Skin epidermis (tissue), 12 donors: ENCODE results near the gene RPS19.
"Not testable (repeated sequence)": the region's sequence is repeated elsewhere in the genome, so short reads cannot be mapped to it uniquely, and the experiment has no call there.

ENCODE experiments used
- H3K27ac ChIP-seq, 21 experiments: fragments of 200-600 bp; sonication (generic) in 11 of 21; one replicate each; pipeline ENCODE4 v1.5.0; 2020; ENCODE audit warnings: mild to moderate bottlenecking in 3 of 21, inconsistent platforms in 2 of 21, moderate library complexity in 2 of 21
- H3K4me3 ChIP-seq, 7 experiments: fragments of 200-600 bp; sonication (generic) in 2 of 7; one replicate each; pipeline ENCODE4 v1.5.0; 2020; ENCODE audit warnings: inconsistent platforms in 2 of 7, mild to moderate bottlenecking in 2 of 7, moderate library complexity in 1 of 7

The RPS19 gene

DNA sequence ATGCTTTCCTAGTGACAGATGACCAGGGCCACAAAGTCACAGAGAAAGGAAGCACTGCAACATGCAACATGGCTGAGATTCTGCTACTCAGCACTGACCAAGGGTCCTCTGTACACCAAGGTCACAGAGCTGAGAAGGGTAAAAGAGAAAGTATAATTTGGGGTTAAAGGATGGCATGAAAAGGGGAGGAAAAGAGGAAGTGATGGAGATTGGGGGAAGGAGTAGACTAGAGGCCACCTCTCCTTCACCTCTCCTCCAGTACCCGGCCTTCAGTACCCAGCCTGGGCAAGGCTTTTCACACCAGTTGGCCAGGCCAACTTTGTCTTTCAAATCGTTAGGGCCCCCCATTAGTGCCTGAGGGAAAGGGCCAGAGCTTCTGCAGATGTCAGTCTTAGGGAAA is 6.3 kb upstream of the RPS19 start:
- H3K27ac ChIP-seq, result no peak overlapping the region
- H3K4me3 ChIP-seq, result no peak overlapping the region

DNA sequence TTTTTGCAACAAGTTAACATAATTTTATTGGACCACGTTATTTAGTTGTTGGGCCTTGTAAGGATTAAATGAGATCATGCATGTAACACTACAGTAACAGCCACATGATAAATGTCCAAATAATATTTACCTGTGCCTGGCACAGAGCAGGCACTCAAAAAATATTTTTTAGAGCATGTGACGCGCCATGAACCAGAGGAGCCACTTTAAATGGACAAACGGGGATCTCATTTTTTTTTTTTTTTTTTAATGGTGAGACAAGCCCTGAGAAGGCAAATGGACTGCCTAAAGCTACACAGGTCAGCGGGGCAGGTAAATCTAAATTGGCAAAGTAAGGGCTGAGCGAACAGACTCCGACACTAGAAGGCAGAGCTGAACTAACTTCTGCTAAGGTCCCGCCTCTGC is 840 bp upstream of the RPS19 start:
- H3K27ac ChIP-seq, result peak overlapping the region in 13 of 21 experiments; percentile 19 to 100 (median 97)
- peak overlapping the region in 3 of 7 experiments; percentile 0 to 95 (median 60) for H3K4me3 ChIP-seq

DNA sequence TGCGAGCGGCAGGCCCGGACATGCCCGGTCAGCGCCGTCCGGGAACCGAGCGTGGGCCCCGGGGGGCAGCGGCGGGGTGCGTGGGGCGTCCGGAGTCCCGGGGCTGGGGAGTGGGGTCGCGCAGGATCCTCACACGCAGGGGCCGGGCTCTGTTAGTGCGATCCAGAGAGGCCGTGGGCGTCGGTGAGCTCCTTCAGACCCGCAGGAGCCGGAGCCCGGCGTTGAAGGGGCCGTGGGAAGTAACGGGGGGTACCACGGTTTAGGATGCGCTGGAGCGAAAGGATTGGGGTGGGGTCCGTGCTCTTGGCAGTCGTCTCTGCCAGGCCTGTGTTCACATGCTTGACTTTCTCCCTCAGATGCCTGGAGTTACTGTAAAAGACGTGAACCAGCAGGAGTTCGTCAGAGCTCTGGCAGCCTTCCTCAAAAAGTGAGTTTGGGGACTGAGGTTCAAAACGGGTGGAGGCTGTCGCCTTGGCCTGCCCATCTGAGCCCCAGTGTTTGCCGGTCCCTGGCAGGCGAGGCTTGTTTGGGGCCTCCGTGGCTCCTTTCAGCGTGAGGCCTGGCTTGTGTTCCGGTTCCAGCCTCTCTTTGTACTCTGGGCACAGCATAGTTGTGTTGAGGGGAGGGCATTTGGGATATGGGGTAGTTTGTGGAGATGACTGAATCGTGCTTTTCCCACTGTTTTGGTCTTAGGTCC is 512 bp downstream of the RPS19 start:
- H3K4me3 ChIP-seq, result peak overlapping the region; percentile 54 to 95 (median 75)
- H3K27ac ChIP-seq, result peak overlapping the region; percentile 85 to 100 (median 98)

DNA sequence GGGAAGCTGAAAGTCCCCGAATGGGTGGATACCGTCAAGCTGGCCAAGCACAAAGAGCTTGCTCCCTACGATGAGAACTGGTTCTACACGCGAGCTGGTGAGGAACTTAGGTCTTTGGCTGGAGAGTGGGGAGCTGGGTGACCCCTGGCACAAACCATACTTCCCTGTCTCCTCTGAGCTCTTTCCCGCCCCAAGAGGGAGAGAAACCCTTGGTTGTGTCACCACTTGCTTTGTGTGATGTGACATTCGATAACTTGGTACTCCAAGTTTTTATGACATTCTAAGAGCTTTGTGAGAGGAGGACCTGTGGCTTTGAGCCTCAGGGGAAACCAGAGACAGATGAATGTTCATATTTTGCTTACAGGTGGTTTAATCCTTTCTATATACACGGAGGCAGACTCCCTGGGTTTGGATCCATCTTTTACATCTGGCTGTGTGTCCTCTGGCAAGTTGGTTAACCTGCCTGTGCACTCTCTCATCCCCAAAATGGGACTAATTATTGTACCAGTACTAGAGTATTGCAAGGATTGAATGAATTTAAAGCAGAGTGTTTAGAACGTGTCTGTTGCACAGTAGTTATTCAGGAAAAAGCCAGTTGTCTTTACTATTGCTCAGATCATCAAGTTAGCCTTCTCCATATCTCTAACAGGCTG is 1.2 kb downstream of the RPS19 start:
- H3K4me3 ChIP-seq, result peak overlapping the region; percentile 54 to 95 (median 75)
- peak overlapping the region in 20 of 21 experiments; percentile 85 to 100 (median 98) for H3K27ac ChIP-seq

DNA sequence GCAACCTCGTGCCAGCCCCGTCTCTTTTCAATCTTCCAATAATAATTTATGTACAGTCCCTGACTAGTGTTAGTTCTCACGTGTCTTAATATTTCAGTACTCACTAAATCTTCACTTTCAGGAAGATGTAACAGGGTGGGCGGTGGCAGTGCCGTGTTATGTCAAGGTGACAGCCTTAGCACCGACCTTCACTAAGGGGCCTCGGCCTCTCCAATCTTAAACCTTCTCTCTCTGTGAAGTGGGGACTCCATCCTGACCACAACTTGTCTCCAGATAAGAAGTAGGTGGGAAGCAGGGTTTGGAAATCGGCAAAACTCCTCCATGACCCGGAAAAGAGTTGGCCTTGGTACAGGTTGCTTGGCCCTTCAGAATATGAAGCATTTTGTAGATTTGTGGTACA is 1.8 kb downstream of the RPS19 start:
- H3K27ac ChIP-seq, result peak overlapping the region in 5 of 21 experiments; percentile 16 to 100 (median 99)
- H3K4me3 ChIP-seq, result peak overlapping the region in 1 of 7 experiments; percentile 60

DNA sequence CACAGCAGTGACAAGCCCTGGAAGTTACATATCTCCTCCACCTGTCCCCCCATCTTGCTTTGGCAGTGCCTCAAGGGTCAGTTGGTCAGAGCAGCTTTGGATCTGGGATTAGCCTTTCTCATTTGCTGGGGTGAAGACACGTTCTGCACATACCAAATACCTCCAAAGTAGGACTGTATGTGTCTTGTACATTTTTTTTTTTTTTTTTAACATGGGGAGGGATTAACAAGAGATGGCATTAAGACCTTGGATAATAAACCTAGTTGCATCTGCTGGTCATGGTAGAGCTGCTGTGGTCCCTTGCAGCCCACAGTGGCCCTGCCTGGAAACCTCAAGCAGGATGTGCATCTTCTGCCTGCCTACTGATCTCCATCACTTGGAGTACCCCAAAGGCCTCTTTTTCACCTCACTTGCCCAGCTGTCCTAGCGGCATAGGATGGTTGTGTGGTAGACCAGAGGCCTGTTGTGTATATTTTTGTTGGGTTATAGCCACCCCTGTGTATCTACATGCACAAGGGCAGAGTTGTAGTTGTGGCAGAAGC is 2.5 kb downstream of the RPS19 start:
- no peak overlapping the region for H3K4me3 ChIP-seq
- H3K27ac ChIP-seq, result peak overlapping the region in 6 of 21 experiments; percentile 4 to 100 (median 60)

DNA sequence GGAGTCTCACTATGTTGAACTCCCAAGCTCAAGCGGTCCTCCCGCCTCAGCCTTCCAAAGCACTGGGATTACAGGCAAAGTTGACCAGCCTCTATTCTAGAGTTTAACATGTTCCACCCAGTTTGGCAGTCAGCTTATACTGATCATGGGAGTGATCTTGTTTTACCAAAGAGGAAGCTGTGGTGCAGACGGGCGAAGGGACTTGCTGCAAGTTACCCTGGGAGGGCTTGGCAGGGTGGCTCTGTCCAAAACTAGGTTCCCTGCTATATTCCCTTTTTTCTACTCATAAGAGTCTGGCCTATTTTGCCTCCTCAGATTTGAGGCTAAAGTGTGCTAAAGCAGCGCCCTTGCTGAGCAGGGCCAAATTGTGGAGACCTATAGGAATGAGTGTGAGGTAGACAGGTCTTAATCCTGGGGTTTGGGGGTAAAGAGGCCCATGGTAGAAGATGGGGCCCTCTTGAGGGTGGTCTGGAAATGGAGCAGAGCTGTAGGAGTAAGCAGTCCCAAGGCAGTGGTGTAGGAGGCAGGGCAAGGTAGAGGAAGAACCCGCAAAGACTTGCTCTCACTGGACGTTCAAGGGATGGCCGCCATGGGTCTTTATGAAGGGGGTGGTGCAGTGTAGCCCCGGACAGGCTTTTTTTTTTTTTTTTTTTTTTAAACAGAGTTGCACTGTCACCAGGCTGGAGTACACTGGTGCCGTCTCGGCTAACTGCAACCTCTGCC is 3.3 kb downstream of the RPS19 start:
- Histone ChIP-seq H3K4me3 (no peak overlapping the region), H3K27ac (peak overlapping the region in 3 of 21 experiments; percentile 4 to 99 (median 22))

DNA sequence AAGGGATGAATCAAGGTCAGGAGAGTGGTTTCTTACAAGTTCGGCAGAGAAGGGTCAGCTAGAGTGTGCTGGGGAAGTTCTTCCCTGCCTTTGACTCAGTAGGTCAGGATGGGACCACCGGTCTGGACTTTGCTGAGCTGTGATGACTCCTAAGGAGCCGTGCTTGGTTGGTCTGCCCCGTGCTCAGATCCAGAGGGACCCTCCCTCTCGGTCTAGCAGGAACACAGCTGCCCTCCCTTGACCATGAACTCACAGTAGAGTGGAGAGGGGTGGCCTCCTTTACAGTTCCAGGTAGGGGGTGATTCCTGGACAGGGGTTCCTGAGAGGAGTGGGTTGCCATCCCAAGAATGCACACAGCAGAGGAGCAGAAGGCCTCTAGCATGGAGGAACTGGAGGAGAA is 4.3 kb downstream of the RPS19 start:
- H3K27ac ChIP-seq, result no peak overlapping the region
- H3K4me3 ChIP-seq, result no peak overlapping the region

DNA sequence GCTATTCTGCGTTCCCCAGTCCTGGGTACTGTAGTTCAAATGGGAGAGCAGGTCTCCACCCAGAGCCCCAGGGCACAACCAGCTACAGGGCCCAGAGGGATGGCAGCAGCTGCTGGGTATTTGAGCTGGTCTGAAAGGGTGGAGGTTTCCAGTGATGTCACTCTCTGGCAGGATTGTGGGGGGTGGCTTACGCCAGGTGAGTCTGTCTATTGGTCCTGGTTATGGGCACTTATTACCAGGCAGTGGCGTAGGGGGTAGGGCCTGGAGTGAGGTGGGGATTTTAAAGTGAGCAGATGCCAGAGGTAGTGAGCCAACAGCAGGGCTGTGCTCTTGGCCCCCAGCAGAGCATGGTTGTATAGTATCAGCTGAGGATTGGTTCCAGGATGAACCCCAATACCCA is 6.2 kb downstream of the RPS19 start:
- Histone ChIP-seq H3K27ac (peak overlapping the region in 1 of 21 experiments; percentile 25), H3K4me3 (no peak overlapping the region)

DNA sequence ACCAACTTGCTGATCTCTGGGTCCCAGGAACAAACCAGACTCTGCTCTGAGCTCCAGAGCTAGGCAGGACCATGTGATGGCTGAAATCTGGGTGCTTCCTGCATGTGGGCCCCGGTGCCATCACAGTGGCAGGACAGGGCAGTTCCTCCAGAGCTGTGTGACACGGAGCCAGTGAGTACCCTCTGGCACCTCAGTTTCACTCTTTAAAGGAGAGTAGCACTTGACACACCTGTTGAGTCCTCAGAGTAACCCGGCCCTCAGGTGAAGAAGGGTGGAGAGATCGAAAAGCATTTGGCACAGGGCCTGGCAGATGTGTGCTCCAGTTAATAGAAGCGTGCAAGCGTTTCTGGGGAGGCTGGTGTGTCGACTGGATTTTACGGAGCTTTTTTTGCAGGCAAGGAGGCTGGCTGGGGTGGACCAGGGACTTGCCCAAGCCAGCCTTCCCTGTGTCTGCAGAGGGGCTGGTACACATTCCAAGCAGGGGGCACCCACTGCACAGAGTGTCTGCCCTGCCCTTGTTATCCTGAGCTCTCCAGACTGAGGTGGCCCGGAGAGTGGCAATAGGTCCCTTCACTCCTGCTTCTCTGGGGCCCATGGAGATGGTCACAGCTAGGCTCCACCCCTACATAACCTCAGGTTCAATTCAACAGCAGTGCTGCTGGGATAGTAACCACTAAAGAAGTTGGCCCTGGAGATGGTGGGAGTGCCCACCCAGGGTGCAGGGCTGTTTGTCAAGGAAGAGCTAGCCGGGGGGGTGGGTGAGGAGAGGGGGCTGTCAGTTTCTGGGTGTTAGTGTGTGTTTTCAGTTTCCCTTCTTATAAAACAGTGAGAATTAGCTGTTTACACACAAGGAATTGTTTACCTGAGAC is 8.3 kb downstream of the RPS19 start:
- peak overlapping the region in 2 of 21 experiments; percentile 8 to 46 for H3K27ac ChIP-seq
- H3K4me3 ChIP-seq, result no peak overlapping the region

DNA sequence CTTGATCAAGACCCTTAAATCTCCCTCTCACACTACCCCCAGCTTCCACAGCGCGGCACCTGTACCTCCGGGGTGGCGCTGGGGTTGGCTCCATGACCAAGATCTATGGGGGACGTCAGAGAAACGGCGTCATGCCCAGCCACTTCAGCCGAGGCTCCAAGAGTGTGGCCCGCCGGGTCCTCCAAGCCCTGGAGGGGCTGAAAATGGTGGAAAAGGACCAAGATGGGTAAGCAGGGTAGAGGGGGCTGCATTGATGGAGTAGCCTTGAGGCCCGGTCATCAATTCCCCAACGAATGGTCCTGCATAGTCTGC is 8.9 kb downstream of the RPS19 start:
- peak overlapping the region in 1 of 21 experiments; percentile 42 for H3K27ac ChIP-seq
- no peak overlapping the region for H3K4me3 ChIP-seq

DNA sequence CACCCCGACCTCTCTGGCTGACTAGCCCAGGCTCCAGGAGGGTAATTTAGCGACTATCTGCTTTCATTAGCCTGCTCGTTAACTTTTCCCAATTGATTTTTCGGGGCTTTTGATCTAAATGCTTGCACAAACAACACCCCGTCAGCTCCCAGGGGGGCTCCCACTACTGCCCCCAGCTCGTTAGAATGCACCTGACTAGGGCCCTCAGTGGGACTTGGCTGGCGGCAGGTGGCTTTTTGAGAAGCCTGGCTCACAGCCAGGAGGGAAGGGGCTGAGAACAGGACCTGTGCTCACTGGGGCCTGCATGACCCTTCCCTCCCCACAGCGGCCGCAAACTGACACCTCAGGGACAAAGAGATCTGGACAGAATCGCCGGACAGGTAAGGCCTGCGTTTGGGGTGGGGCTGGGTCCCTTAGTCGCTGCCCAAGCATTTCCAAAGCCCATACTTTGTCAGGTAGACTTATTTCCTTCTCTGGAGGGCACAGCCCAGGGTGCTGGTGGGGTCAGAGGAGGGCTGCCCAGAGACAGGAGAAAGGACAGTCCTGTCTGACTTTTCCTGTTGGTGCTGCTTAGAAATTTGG is 9.4 kb downstream of the RPS19 start:
- Histone ChIP-seq H3K4me3 (no peak overlapping the region), H3K27ac (peak overlapping the region in 6 of 21 experiments; percentile 10 to 88 (median 44))

DNA sequence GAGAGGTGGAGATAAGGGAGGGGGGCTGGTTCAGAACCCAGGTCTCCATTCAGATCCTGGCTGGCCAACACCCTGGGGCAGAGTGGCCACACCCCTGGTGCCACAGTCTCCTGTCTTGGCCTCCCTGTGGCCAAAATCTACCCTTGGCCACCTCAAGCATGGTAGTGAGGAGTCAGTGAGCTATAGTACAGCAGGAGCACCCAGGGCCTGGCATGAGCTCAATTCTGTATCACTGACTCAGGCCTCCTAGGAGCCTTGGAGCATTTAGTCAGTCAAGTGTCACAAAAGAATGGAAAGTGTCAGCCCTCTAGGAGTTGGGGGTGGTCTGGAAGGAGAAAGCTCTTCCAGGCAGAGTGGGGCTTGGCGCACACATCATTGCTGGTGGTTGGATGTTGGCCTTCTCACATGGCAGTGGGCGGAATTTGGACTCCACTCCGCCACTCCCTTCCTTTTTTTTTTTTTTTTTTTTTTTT is 10.4 kb downstream of the RPS19 start:
- Histone ChIP-seq H3K27ac (peak overlapping the region in 9 of 21 experiments; percentile 13 to 88 (median 76)), H3K4me3 (no peak overlapping the region)

DNA sequence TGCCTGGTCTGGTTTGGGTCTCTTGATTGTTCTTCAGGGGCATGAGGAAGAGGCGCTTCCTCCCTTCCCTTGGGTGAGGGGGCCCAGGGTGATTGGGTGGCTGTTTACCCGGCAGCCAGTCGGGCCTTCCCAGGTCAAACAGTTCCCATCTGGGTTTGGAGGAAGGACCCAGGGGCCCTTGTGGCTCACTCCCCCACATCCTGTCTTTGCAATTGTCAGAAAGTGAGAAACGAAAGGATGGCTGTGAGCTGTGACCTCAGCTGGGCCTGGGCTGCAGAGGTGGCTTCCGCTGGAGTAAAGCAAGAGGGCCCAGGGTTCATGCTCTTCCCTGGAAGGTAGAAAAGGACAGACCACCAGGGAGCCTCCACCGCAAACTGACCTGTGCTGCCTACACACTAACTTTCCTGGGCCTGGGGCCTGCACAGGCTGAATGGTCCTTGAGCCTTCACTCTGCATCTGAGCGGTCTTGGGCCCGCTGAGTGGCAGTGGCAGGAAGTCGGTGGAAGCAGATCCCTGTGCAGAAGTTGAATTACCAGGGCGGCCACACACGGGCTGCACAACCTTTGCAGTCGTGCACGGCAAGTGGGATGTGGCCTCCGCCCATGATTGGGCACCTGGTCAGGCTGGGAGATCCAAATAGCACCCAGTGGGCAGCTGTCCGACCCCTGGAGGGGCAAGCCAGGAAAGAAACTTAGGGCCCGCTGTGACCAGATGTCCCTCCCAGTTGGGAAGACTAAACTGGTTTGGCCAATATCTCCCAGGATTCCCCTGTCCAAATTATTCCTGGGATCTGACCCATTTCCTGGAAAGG is 11.7 kb downstream of the RPS19 start:
- Histone ChIP-seq H3K4me3 (no peak overlapping the region), H3K27ac (peak overlapping the region in 13 of 21 experiments; percentile 34 to 88 (median 68))

DNA sequence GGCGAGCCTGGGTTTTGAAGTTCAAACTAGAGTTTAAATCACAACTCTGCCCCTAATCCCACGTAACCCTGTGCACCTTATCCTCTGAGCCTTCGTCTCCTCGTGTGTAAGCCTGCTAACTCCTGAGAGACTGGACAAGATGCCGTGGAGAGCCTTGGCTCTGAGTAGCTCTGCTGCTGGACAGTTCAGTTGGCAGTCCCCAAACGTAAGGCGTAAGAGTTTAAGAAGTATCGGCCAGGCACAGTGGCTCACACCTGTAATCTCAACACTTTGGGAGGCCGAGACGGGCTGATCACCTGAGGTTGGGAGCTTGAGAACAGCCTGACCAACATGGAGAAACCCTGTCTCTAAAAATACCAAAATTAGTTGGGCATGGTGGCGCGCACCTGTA is 12.3 kb downstream of the RPS19 start:
- Histone ChIP-seq H3K4me3 (no peak overlapping the region), H3K27ac (peak overlapping the region in 12 of 21 experiments; percentile 36 to 88 (median 70))

DNA sequence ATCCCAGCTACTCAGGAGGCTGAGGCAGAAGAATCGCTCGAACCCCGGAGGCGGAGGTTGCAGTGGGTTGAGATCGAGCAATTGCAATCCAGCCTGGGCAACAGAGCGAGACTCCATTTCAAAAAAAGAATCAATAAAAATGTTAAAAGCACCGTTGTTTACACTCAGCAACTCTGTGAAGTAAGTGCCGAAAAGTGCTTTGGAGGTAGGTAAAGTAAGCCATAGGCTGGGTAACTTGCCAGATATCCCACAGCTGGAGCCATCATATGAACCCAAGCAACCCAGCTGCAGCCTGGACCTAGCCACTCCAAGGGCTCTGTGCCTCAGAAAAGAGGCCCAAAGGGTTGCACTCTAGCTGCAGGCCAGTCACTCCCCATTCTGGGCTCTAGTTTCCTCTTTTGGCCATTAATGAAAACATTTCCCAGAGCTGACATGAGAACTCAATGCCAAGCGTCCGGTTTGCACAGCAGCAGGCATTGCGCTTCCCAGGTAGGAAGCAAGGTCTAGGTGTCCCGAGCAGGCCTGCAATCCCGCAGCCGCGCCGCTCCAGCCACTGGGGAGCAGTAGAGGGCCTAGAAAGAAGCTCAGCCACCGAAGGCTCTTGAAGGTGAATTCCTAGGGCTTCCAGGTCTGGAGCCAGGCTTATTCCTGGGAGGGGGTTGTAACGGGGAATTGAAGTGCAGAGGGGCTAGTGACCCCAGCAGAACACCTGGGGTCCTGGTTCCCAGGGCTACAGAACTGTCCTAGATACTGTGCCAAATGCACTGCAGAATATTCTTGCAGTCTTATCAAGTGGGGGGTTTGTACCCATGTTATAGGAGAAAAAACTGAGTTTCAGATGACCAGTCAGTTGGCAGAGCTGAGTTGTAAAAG is 13.0 kb downstream of the RPS19 start:
- Histone ChIP-seq H3K27ac (peak overlapping the region in 9 of 21 experiments; percentile 26 to 88 (median 72)), H3K4me3 (no peak overlapping the region)

DNA sequence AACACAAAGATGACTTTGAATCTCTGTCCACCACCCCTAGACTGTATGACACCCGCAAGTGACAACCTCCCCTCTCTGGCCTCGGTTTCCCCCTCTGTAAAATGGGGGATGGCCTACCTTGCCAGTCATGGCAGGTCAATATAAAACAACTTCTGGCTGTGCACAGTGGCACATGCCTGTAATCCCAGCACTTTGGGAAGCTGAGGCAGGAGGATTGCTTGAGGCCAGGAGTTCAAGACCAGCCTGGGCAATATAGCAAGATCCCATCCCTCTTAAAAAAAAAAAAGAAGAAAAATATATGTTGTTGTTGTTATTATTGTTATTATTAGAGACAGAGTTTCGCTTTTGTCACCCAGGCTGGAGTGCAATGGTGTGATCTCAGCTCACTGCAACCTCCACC is 15.9 kb downstream of the RPS19 start:
- H3K27ac ChIP-seq, result peak overlapping the region in 11 of 21 experiments; percentile 2 to 88 (median 76)
- not testable (repeated sequence) for H3K4me3 ChIP-seq
